HG03097 (cell line): ENCODE results near the gene SNIP1.
"Not testable (repeated sequence)": the region's sequence is repeated elsewhere in the genome, so short reads cannot be mapped to it uniquely, and the experiment has no call there.

Experiments used
- ATAC-seq: cut with Tn5 transposase; IDR thresholded peaks from one replicate; pipeline ENCODE4 v1.9.1; 2021; ENCODE audit not compliant: unreplicated experiment, low FRiP score

The SNIP1 gene

GRCh38 chr1:37514350-37515184, 39.5 kb downstream of the SNIP1 start, which contains the start of gene MEAF6:
Gene MEAF6 (minus strand): TSS chr1:37514766. CDS start chr1:37514746, 20 bp downstream.
- peak; percentile 82 for ATAC-seq

- ATAC-seq, result no peak
Observed at GRCh38 chr1:37513795-37514349, 40.2 kb downstream of the SNIP1 start.

GRCh38 chr1:37509181-37509580, 44.9 kb downstream of the SNIP1 start:
- no peak for ATAC-seq

- no peak for ATAC-seq
Observed at GRCh38 chr1:37506740-37507139, 47.4 kb downstream of the SNIP1 start.

- ATAC-seq, result not testable (repeated sequence)
Observed at GRCh38 chr1:37502791-37503190, 51.3 kb downstream of the SNIP1 start.

- ATAC-seq, result no peak
Observed at GRCh38 chr1:37502104-37502503, 52.0 kb downstream of the SNIP1 start.

- ATAC-seq, result no peak
Observed at GRCh38 chr1:37501661-37502060, 52.4 kb downstream of the SNIP1 start.

GRCh38 chr1:37498872-37499617, 55.0 kb downstream of the SNIP1 start:
- ATAC-seq, result no peak

GRCh38 chr1:37497832-37498231, 56.3 kb downstream of the SNIP1 start:
- ATAC-seq, result no peak

- no peak for ATAC-seq
Observed at GRCh38 chr1:37495875-37496274, 58.2 kb downstream of the SNIP1 start.

GRCh38 chr1:37493336-37494098, 60.6 kb downstream of the SNIP1 start:
- no peak for ATAC-seq

- ATAC-seq, result no peak
Observed at GRCh38 chr1:37487619-37487984, 66.5 kb downstream of the SNIP1 start.

GRCh38 chr1:37486680-37487618, 67.1 kb downstream of the SNIP1 start:
- no peak for ATAC-seq

GRCh38 chr1:37485902-37486679, 68.0 kb downstream of the SNIP1 start:
- no peak for ATAC-seq
